Muscle layer of duodenum (tissue), 2 donors: ENCODE data around the gene C1QTNF1.

Source experiments
- H3K27ac ChIP-seq: one replicate; pipeline ENCODE4 v1.7.0; 2013; ENCODE audit warnings: mild to moderate bottlenecking, low read length
- H3K27me3 ChIP-seq: one replicate; pipeline ENCODE4 v1.7.0; 2013; ENCODE audit warnings: low read depth, mild to moderate bottlenecking, control low read depth, low read length
- H3K36me3 ChIP-seq, 2 donors: one replicate each; pipeline ENCODE4 v1.7.0; 2013; ENCODE audit warnings: low read length in 2 of 2, control low read depth in 1 of 2, mild to moderate bottlenecking in 1 of 2; ENCODE audit not compliant: insufficient read depth in 2 of 2, control insufficient read depth in 1 of 2
- H3K4me1 ChIP-seq, 2 donors: one replicate each; pipeline ENCODE4 v1.7.0; 2013; ENCODE audit warnings: low read length in 2 of 2, mild to moderate bottlenecking in 2 of 2, control low read depth in 1 of 2, moderate library complexity in 1 of 2; ENCODE audit not compliant: insufficient read depth in 2 of 2, control insufficient read depth in 1 of 2
- H3K4me3 ChIP-seq, 2 donors: one replicate each; pipeline ENCODE4 v1.7.0; 2013; ENCODE audit warnings: low read length in 2 of 2, low read depth in 1 of 2, mild to moderate bottlenecking in 1 of 2
- H3K9me3 ChIP-seq, 2 donors: one replicate each; pipeline ENCODE4 v1.7.0; 2013; ENCODE audit warnings: low read length in 2 of 2, control low read depth in 1 of 2, mild to moderate bottlenecking in 1 of 2; ENCODE audit not compliant: control insufficient read depth in 1 of 2
- donor health status: healthy.

C1QTNF1 gene

DNA sequence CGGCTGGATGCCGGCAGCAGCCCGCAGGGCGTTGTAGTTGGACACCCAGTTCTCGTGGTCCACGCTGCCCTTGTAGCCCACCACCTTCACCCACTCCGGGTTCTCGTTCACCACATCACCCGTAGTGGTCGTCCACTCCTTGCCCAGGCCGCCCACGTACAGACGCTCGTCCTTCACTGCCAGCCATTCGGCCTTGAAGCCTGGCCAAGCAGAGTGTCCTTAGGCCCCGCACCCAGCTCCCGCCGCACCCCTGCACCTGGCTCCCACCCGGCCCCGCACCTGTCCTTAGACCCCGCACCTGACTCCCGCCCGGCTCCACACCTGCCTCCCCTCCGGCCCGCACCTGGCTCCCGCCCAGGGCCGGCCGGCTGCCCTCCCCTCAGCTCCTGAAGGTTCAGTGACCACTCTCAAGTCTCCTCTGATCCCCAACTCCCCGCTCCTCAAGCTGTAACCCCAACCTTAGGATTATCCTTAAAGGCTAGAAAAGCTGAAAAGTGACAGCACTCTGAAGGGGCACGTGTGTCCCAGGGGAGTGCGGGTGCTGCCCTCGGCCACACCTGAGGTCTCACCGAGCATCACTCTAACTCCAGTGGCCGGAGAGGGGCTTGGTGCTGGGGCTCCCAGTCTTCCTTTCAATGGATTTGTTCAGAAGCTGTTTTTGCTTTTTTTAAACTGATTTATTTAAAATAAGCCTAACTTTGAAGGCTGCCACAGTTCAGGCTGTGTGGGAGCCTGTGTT is 28.8 kb upstream of the C1QTNF1 start:
- H3K4me1 ChIP-seq, result no peaks in the 10 kb centered on the region
- H3K36me3 ChIP-seq, result peaks cover 20 to 66% of the 10 kb centered on the region in 2 donors
- peak overlapping the region; percentile 49 for H3K27ac ChIP-seq
- H3K27me3 ChIP-seq, result no peaks in the 10 kb centered on the region
- H3K4me3 ChIP-seq, result no peak overlapping the region
- no peaks in the 10 kb centered on the region for H3K9me3 ChIP-seq

DNA sequence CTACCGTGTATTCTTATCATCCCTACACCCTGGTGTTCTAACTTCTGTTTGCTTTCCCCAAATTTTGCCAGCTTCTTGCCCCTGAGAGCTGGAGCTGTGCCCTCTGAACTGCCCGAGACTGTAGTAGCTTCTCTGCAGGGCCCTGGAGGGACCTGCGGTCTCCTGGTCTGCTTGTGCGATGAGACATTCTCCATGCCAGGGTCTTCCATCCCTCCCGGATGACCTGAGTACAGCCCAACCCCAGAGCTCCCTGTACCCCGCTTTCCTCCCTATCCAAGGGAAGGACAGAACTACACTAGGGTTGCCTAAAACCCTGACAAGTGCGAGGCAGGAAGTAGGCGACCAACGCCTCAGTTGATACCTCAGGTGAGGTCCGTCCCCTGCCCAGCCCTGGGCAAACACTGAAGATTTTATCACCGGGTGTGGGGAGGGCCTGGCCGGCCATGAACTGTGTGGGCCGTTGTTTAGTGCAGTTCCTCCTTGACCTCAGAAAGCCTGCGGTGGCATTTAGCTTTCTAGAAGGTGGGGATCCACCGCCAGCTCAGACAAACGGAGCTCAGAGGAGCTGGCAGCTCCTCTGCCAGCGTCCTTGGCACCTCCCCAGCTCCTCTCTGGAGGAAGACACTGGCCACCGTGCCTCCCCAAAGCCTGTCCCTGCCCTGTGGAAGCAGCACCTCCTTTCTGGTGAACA is 28.1 kb upstream of the C1QTNF1 start:
- H3K36me3 ChIP-seq, result peaks cover 17 to 59% of the 10 kb centered on the region in 2 donors
- H3K27ac ChIP-seq, result peak overlapping the region; percentile 49

GRCh38 chr17:78996781-78997201 is 27.2 kb upstream of the C1QTNF1 start:
- Histone ChIP-seq H3K4me3 (no peak overlapping the region), H3K36me3 (peaks cover 11 to 50% of the 10 kb centered on the region in 2 donors), H3K9me3 (no peaks in the 10 kb centered on the region), H3K27ac (no peak overlapping the region), H3K4me1 (no peaks in the 10 kb centered on the region), H3K27me3 (no peaks in the 10 kb centered on the region)

More for the DNA sequence above, 28.1 kb upstream of the C1QTNF1 start:
- no peaks in the 10 kb centered on the region for H3K4me1 ChIP-seq
- H3K27me3 ChIP-seq, result no peaks in the 10 kb centered on the region
- H3K9me3 ChIP-seq, result no peaks in the 10 kb centered on the region
- H3K4me3 ChIP-seq, result no peak overlapping the region

DNA sequence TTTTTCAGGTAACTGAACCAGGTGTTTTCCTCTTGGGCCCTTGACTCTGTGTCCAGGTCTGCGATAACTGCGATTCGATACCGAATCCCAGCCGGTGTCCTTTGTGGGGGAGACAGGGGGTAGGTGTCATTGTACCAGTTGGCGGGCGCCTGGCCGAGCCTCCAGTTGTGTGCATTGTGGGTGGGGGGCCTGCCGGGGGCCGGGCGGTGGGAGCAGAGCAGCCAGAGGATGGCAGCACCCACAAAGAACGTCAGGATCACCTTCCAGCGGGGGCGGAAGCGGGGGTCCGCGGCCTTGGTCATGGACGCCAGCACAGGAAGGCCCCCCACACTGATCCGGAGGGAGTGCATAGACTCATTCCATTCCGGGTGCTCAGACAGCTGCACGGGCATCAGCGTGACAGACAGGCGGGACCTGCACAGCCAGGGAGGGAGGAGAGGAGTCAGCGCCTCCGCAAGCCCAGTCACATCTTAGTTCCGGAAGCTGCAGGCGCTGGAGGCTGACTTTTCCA is 26.7 kb upstream of the C1QTNF1 start:
- no peak overlapping the region for H3K4me3 ChIP-seq
- H3K27ac ChIP-seq, result no peak overlapping the region
- H3K9me3 ChIP-seq, result no peaks in the 10 kb centered on the region
- H3K4me1 ChIP-seq, result no peaks in the 10 kb centered on the region
- peaks cover 11 to 45% of the 10 kb centered on the region in 2 donors for H3K36me3 ChIP-seq
- no peaks in the 10 kb centered on the region for H3K27me3 ChIP-seq

DNA sequence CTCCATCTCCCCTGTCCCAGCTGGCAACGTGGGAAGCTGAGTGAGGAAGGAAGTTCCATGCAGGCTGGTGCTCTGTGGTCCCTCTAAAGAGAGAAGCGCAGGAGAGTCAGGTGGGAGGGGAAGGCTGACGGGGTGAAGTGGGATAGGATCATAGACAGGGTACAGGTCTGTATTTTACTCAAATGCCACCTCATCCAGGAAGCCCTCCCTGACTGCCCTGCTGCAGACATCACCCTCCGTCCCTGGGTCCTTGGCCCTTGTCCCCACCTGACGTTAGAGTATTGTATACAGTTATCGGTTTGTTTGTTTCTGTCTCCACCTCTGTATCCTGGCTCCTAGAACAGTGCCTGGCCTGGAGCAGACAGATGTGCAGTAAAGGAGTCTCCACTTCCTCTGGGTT is 26.1 kb upstream of the C1QTNF1 start:
- Histone ChIP-seq H3K4me1 (no peaks in the 10 kb centered on the region), H3K9me3 (no peaks in the 10 kb centered on the region), H3K4me3 (no peak overlapping the region), H3K27ac (no peak overlapping the region), H3K36me3 (peaks cover 10 to 44% of the 10 kb centered on the region in 2 donors), H3K27me3 (no peaks in the 10 kb centered on the region)

DNA sequence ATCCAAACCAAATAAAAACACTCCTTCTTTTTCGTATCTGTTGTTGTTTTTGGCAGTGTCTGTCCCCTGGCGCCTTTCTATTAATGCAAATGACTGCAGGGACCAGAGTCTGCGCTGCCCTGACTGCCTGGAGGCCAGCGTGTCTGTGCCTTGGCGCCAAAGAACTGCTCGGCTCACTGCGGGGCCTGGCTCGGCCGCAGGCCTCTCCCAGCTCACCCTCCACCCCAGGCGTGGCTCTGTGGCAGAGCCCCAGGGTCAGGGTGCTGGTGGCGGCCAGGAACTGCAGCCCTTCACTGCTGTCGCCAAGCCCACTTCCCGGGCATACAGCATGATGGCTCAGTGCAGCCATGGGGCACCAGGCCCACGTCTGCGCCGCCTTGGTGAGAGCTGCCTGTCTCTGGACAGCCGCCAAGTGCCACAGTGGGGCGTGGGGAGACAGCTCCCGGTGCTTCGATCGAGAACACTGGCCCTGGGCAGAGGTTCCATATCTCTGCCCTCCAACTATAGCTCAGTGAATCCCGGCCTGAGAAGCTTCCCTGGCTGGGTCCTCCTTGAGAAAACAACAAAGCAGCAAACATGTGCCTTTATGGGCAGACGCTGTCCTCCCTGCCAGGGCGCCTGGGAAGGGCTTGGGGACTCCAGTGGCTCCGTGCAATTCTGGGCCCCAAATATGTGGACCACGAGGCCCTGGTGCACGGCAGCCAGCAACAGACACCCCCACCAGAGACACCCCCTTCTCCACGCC is 25.5 kb upstream of the C1QTNF1 start:
- H3K4me1 ChIP-seq, result no peaks in the 10 kb centered on the region
- no peaks in the 10 kb centered on the region for H3K27me3 ChIP-seq
- peaks cover 5 to 44% of the 10 kb centered on the region in 2 donors for H3K36me3 ChIP-seq
- H3K9me3 ChIP-seq, result no peaks in the 10 kb centered on the region
- no peak overlapping the region for H3K27ac ChIP-seq
- no peak overlapping the region for H3K4me3 ChIP-seq

DNA sequence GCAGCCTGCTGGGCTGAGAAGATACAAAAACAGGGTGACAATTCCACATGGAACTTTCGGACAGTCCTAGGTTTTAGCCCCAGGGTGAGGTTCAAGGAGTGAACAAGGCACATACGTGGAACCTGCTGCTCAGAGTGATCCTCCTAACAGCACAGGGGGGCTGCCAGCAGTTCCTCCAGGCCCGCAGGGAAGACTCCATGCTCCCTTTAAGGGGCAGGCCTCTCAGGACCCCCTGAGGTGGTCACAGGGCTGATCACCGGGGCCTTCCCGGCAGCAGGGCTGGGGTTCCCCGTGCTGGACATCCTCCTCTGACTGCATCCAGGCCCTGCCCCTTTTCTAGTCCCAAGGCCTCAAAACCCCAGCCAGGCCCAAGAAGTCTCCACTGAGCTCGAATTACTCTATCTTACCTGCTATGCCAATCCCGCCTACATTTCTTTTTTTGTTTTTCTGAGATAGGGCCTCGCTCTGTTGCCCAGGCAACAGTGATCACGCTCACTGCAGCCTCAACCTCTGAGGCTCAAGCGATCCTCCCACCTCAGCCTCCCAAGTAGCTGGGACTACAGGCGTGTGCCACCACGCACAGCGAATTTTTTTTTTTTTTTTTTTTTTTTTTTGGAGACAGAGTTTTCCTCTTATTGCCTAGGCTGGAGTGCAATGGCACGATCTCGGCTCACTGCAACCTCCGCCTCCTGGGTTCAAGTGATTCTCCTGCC is 24.8 kb upstream of the C1QTNF1 start:
- H3K4me3 ChIP-seq, result no peak overlapping the region
- peaks cover 5 to 44% of the 10 kb centered on the region in 2 donors for H3K36me3 ChIP-seq
- H3K27me3 ChIP-seq, result no peaks in the 10 kb centered on the region
- H3K27ac ChIP-seq, result no peak overlapping the region
- no peaks in the 10 kb centered on the region for H3K9me3 ChIP-seq
- H3K4me1 ChIP-seq, result no peaks in the 10 kb centered on the region

GRCh38 chr17:78999947-79000395 is 24.0 kb upstream of the C1QTNF1 start:
- Histone ChIP-seq H3K36me3 (peaks cover 5 to 41% of the 10 kb centered on the region in 2 donors), H3K9me3 (no peaks in the 10 kb centered on the region), H3K27ac (no peak overlapping the region), H3K4me3 (no peak overlapping the region), H3K4me1 (no peaks in the 10 kb centered on the region), H3K27me3 (no peaks in the 10 kb centered on the region)

DNA sequence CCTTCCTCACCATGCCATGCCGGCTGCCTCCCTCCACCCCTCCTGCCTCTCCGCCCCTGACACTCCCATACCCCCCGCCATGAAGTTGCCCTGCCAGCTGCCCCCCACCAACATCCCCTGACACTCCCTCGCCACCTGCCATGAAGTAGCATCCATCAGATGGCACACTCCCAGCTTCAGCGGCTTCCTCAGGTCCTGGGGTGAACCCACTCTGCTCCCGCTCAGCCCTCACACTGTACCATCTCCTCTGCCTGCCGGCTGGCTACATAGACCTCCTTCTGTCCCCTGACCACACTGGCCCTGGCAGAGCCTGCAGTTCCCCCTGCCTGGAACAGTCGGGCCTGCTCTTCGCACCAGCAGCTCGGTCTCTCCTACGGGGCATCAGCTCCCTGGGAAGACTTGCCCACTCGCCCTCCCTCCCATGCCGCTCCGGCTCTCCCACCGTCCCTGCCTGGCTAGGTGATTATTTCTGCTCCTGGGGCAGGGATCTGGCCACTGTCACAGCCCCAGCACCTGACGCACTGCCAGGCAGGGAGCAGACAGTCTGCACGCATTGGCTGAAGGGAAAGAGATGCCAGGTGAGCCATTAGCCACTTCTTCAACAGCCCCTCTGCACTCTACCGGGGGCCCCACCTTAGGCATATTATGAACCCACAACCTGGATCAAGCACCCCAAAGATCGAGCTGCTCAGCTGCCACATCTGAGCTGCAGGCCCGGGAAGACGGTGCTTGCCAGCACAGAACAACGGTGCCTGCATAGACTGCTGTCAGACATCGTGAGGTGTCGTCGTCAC is 23.4 kb upstream of the C1QTNF1 start:
- H3K27me3 ChIP-seq, result no peaks in the 10 kb centered on the region
- H3K27ac ChIP-seq, result no peak overlapping the region
- H3K4me3 ChIP-seq, result no peak overlapping the region
- H3K36me3 ChIP-seq, result peaks cover 2 to 35% of the 10 kb centered on the region in 2 donors
- no peaks in the 10 kb centered on the region for H3K4me1 ChIP-seq
- no peaks in the 10 kb centered on the region for H3K9me3 ChIP-seq
